Stimulated activated CD4-positive, alpha-beta T cell treated with anti-CD3 and anti-CD28 coated beads, TNF-alpha, amount 100 ng/mL, for 24 hours (primary cell): ENCODE measurements around the gene SLC24A3.

Source experiments
- DNase-seq, 3 experiments: peaks; one replicate each; pipeline ENCODE4 v3.0.0-alpha.2; 2020; ENCODE audit warnings: low read depth in 3 of 3

SLC24A3 gene

DNA sequence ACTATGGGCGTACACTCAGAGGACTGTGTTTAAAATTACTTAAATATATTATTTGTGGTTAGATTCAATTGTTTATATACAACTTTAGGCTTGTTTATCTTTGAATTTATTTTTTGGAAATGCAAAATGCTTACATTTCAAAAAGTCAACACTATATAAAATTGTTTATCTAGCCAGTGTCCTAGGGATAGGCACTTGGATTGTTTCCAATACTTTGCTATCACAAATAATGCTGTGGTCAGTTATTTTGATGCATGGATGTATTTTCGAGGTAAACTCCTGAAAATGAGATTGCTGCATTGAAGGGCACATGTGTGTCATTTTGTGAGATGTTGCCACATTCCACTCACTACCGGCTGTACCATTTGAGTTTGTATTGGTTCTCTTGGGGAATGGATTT lies 213.9 kb downstream of the SLC24A3 start:
- DNase-seq, result no peak

GRCh38 chr20:19427480-19427879 lies 215.0 kb downstream of the SLC24A3 start:
- DNase-seq, result no peak

GRCh38 chr20:19427913-19428312 lies 215.5 kb downstream of the SLC24A3 start:
- no peak for DNase-seq

DNA sequence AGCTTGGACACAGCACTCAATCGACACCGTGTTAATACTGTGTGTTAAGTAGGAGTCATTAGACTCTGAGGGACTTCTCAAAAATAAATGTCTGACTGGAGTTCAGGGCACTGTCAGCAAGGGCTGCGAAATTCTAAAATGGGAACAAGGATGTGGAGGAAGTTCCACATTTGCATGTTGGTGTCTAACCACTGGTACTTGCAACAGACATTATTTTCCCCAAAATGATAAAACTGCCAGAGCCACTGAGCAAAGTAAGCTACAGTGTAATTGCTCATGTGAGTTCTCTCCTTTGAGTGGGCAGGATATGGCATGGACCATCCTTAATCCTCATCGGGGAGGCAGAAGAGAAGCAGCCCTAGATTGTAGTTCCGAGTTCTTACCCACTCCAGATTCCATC lies 215.9 kb downstream of the SLC24A3 start:
- no peak for DNase-seq

DNA sequence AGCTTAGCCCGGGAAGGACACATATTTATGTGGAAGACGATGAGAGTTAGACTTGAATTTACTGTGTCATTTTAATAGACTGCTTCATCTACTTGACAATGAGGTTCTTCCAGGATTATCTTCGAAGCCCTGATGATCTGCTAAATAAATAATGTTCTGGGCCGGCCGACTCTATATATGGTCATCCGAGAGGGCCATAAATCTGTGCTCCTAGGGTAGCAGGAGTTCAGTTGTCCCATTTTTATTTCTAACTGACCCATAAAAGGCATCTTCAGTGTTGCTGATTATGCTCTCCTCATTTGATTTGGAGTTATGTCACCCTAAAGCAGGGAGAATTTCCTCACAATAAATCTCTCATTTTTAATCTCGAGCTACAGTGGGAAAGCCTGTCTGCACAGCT lies 217.1 kb downstream of the SLC24A3 start:
- DNase-seq, result no peak

- DNase-seq, result no peak
Observed at GRCh38 chr20:19430641-19431315, 218.3 kb downstream of the SLC24A3 start.

DNA sequence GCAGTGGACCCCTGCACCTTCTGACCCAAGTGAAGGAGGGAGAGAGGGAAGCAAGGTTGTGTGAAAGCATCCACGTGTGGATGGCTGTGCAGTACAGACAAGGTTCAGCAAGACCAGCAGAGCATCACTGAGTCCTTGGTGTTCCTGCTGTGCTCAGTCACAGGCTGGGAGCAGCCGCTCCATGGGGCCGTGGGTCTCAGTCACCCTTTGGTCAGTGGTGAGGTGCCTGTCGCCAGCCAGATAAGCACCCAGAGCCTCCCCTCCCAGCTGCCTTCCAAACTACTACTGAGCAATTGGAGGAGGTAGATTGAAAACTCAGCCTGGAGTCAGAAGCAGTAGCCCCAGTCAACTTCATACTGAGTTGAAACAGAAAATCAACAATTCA lies 218.9 kb downstream of the SLC24A3 start:
- no peak for DNase-seq

DNA sequence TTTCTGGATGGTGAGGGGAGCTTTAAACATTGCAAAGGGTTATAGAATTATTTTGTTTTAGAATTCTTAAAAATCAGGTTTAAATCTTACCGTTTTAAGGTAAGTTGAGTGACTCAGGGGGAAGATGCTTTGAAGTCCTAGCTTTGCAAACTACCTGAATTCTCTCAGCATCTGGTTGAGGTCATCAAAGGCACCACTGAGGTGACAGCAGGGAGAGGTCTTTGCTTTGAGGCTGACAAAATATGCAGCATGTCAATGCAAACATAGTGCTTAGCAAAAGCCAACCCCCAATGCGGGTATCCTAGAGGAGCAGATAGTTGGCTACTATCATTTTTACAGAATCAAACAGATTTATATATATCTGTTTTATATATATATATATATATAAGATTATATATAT lies 219.5 kb downstream of the SLC24A3 start:
- DNase-seq, result no peak

GRCh38 chr20:19433371-19434350 lies 221.2 kb downstream of the SLC24A3 start:
- DNase-seq, result no peak

DNA sequence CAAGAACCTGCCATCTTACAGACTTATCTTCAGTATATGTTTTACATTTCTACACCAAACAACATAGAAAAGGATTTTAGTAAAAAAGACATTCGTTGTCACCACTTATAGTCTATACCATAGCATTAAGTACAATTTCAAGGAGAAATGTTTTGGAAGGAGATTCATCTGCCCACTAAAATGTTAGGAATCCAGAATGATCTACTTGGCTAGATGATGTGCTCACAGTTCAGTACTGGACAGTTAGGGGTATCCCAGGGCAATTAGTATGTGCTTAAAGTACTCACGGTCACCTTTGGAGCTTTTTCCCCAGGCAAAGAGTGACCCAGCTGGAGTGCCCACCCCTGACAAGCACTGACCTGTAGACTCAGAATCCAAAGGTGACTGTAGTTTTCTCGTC lies 222.9 kb downstream of the SLC24A3 start:
- DNase-seq, result no peak

GRCh38 chr20:19435821-19436220 lies 223.4 kb downstream of the SLC24A3 start:
- no peak for DNase-seq

DNA sequence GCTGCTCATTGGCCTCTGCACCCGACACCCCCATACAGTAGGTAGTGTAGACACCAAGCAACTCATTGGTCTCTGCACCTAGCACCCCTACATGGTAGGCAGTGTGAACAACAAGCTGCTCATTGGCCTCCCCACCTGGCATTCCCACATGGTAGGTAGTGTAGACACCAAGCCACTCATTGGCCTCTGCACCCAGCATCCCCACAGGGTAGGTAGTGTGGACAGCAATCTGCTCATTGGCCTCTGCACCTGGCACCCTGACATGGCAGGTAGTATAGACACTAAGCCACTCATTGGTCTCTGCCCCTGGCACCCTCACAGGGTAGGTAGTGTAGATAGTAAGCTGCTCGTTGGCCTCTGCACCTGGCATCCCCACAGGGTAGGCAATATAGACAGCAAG lies 226.0 kb downstream of the SLC24A3 start:
- DNase-seq, result no peak

DNA sequence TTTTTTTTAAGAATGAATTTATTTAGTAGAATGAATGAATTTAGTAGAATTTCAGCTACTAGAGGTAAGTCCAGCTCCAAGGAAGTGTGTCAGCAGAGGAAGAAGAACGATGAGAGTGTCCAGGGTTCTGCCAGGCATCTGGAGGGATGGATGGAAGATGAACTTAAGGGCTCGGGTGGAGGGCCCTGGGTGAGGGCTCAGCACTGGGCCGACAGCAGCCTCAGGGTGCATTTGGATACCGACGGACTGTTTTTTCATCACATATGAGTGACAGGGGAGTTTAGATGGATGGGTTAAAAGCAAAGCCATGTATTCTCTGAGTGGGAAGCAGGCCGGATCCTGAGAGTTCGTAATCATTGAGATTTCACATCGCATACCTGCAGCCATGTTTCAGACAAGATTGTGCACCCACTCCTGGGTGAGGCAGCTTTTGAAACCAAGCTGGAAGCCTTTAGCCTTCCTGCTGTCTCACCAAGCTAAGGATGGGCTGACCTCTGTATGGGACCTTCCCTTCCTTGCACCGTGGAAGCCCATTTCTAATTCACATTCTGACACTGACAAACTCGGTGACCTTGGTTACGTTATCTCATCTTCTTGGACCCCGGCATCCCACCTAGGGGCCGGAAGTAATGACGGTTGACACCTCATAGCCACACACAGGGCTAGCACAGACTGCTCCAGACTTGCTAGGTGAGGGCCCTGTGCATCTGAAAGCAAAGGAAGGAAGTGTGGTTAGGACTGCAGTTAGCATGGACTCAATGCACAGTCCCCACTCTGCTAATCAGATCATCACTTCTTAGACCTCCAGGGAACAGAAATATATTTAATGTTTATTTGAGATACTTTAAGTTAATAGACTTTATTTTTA lies 228.5 kb downstream of the SLC24A3 start:
- no peak for DNase-seq

- DNase-seq, result no peak
Observed at GRCh38 chr20:19446246-19446645, 233.8 kb downstream of the SLC24A3 start.

- DNase-seq, result no peak
Observed at GRCh38 chr20:19448632-19449031, 236.2 kb downstream of the SLC24A3 start.

DNA sequence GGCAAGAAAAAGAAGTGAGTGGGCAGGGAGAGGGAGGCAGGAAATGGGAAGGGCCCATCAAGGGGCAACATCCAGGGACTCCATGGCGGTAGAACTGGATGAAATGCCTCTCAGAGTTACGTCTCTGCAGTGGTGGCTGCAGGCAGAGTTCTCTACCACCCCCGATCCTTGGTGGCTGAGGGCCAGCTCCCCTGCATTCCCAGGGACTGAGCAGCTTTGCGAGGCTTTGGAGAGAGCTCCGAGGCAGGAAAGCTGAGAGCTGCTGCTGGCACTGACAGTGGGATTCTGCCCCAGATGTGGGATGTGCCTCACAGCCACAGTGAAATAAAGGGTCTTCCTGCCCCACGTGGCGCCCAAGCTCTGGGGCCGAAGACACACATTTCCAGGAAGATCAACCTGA lies 236.6 kb downstream of the SLC24A3 start:
- no peak for DNase-seq

DNA sequence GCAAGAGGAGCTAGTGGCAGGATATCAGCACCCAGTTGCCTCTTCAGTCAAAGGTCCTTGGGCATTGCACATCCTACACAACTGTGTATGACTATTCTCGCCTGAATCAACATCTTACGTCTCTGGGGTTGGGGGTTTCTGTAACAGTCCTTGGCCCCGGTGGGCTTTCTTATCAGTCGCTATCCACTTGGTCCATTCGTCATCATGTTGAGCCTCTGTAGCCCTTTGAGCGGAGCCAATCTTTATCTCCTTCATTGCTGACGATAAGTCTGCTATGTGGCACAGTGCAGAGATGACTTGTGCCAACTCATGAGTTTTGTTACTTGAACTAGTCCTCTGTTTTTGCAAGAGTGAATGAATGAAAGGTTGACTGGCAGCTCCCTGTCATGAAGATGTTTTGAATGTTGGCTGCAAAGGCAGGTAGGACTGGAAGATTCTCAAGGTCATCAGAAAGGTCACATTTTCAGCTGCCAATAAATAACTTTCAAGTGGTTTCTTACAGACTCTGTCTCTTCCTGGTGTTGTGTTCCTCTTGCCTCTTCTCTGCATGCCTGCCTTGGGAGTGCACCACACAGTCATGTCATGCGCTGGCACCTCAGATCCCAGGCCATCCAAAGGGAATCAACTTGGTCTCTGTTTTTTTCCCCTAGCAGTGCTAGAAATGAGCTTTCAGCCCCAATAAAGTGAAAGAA lies 238.9 kb downstream of the SLC24A3 start:
- no peak for DNase-seq

DNA sequence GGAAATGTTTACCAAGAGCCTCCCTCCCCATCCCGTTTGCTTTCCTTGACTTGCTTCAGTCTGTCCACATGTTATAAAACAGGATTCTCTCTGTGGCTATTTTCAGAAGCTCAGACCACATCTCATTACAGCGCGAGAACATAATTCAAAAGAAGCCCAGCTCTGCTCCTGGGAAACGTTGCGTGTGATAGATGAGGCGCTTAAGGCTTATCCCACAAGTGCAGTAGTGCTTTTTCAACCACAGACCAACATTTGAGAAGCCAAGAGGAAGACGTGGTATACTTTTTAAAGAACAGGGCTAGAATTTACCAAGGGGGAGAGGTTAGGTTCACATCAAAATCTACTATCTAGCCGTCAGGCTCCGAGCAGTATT lies 239.5 kb downstream of the SLC24A3 start:
- DNase-seq, result no peak

DNA sequence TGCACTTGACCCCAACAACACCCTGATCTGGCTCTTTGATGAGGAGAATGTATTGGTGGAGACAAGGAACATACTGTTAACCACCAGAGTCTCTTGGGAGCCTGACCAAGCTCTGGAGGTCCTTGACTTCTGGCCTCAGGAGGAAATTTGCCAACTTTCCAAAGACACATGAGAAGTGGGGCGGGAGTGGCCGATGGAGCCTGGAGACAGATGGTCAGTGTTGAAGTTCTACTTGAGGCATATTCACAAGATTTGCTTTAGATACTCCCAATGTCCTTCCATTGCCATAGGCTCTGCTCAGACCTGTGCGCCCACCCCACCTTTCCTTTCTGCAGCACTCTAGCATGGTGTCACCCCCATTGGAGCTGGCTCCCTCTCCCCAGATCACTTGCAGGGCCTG lies 241.0 kb downstream of the SLC24A3 start:
- no peak for DNase-seq

DNA sequence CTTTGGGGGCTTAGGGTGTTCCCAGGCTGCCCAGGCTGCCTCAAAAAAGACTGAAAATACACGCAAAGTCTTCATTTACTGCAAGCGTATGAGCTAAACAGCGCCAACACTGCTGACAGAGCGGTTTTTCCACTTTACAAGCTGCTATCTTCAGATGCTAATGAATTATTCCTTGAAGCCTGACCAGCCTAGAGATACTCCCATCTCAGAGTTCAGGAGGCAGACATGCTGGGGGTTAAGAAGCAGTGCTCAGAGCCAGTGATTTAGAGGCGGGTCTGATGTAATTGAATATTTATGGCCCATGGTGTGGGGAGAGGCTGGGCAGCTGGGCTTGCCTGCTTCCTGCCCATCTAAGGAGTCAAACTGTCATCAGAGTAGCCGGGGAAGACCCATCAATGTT lies 241.4 kb downstream of the SLC24A3 start:
- no peak for DNase-seq

GRCh38 chr20:19456595-19457395 lies 244.4 kb downstream of the SLC24A3 start:
- no peak for DNase-seq
